SU-DHL-6 (cell line): ENCODE measurements around the gene ATF7IP.
A peak's percentile ranks its signal among the peaks of the same experiment; 100 is the strongest.
"Not testable (repeated sequence)": the region's sequence is repeated elsewhere in the genome, so short reads cannot be mapped to it uniquely, and the experiment has no call there.

Source experiments
- H2AFZ ChIP-seq: fragments of 200-600 bp; sonication (generic); 2 replicates; pipeline ENCODE4 v1.6.1; 2014; ENCODE audit warnings: low read depth, mild to moderate bottlenecking, moderate library complexity, mixed read lengths, antibody characterized with exemption, low read length; ENCODE audit not compliant: severe bottlenecking
- H3F3A ChIP-seq: fragments of 200-600 bp; shearing (Covaris generic); 2 replicates; pipeline ENCODE4 v1.6.0; 2016; ENCODE audit warnings: antibody characterized with exemption, mild to moderate bottlenecking; ENCODE audit not compliant: insufficient read depth
- H3K27ac ChIP-seq: fragments of 200-600 bp; sonication (generic); 2 replicates; pipeline ENCODE4 v1.5.1; 2016; ENCODE audit warnings: low read depth, mild to moderate bottlenecking, low read length, moderate library complexity, mixed read lengths
- H3K27me3 ChIP-seq: fragments of 200-600 bp; sonication (generic), shearing (Covaris generic); 2 replicates; pipeline ENCODE4 v1.6.0; 2014; ENCODE audit warnings: mild to moderate bottlenecking, low read length
- H3K36me3 ChIP-seq: fragments of 200-600 bp; sonication (generic); 2 replicates; pipeline ENCODE4 v1.6.1; 2014; ENCODE audit warnings: mild to moderate bottlenecking, low read length, mixed read lengths
- H3K4me2 ChIP-seq: fragments of 300-600, 200-600 bp; shearing (Covaris generic), sonication (generic); 2 replicates; pipeline ENCODE4 v1.6.0; 2014; ENCODE audit warnings: low read length, low read depth, mild to moderate bottlenecking; ENCODE audit not compliant: poor library complexity, severe bottlenecking
- H3K4me3 ChIP-seq: fragments of 200-600 bp; sonication (generic); 2 replicates; pipeline ENCODE4 v1.5.1; 2014; ENCODE audit warnings: antibody characterized with exemption, low read length, mild to moderate bottlenecking, mixed read lengths; ENCODE audit not compliant: insufficient read depth, poor library complexity, severe bottlenecking
- H3K79me2 ChIP-seq: fragments of 200-600 bp; sonication (generic); 2 replicates; pipeline ENCODE4 v1.6.1; 2014; ENCODE audit warnings: mild to moderate bottlenecking, low read length, moderate library complexity; ENCODE audit not compliant: insufficient read depth
- H3K9ac ChIP-seq: fragments of 200-600 bp; sonication (generic); 2 replicates; pipeline ENCODE4 v1.7.0; 2014; ENCODE audit warnings: mild to moderate bottlenecking, low read length
- H3K9me2 ChIP-seq: fragments of 200-600 bp; sonication (generic); replicated peaks from 2 replicates; pipeline ENCODE4 v1.6.1; 2014; ENCODE audit warnings: low read length; ENCODE audit not compliant: insufficient read depth
- H3K9me3 ChIP-seq: fragments of 200-600 bp; sonication (generic); 2 replicates; pipeline ENCODE4 v1.6.1; 2014; ENCODE audit warnings: low read length, mixed read lengths; ENCODE audit not compliant: insufficient read depth
- H4K20me1 ChIP-seq: fragments of 200-600 bp; sonication (generic); 2 replicates; pipeline ENCODE4 v1.6.1; 2014; ENCODE audit warnings: low read depth, mild to moderate bottlenecking, antibody characterized with exemption, low read length, moderate library complexity, mixed read lengths
- CTCF ChIP-seq: fragments of 200-600 bp; sonication (generic); IDR thresholded peaks from one replicate; pipeline ENCODE4 v1.5.1; 2017; ENCODE audit warnings: antibody characterized with exemption, mild to moderate bottlenecking, low read length, moderate library complexity; ENCODE audit not compliant: insufficient read depth, poor library complexity, severe bottlenecking
- EZH2phosphoT487 ChIP-seq: fragments of 200-600 bp; sonication (generic), shearing (Covaris generic); conservative IDR thresholded peaks from 2 replicates; pipeline ENCODE4 v1.6.1; 2018; ENCODE audit warnings: mild to moderate bottlenecking, antibody characterized with exemption, low read length, moderate library complexity, mixed read lengths

Gene ATF7IP

GRCh38 chr12:14365294-14366208 is at the start of gene ATF7IP:
Gene ATF7IP, plus strand, starts transcription at chr12:14365682. Its CDS starts 58,234 bp downstream, at chr12:14423916.
- H3K9me3 ChIP-seq: no peaks in the 10 kb centered on the region
- H3F3A ChIP-seq: peaks cover 32% of the 10 kb centered on the region
- no peaks in the 10 kb centered on the region for H3K9me2 ChIP-seq
- H4K20me1 ChIP-seq: no peaks in the 10 kb centered on the region
- H3K9ac ChIP-seq: peak within 1 kb of the TSS; percentile 55
- peaks cover 3% of the 10 kb centered on the region; the same call in 1 of the 2 replicates for H3K36me3 ChIP-seq
- no peak for TF ChIP-seq CTCF
- no peak for TF ChIP-seq EZH2phosphoT487
- H2AFZ ChIP-seq: no peak within 1 kb of the TSS
- H3K4me3 ChIP-seq: peak within 1 kb of the TSS; percentile 54
- H3K79me2 ChIP-seq: peaks cover 44% of the 10 kb centered on the region
- H3K27ac ChIP-seq: peak within 1 kb of the TSS; percentile 95
- peak within 1 kb of the TSS; percentile 99 for H3K4me2 ChIP-seq
- no peaks in the 10 kb centered on the region for H3K27me3 ChIP-seq

DNA sequence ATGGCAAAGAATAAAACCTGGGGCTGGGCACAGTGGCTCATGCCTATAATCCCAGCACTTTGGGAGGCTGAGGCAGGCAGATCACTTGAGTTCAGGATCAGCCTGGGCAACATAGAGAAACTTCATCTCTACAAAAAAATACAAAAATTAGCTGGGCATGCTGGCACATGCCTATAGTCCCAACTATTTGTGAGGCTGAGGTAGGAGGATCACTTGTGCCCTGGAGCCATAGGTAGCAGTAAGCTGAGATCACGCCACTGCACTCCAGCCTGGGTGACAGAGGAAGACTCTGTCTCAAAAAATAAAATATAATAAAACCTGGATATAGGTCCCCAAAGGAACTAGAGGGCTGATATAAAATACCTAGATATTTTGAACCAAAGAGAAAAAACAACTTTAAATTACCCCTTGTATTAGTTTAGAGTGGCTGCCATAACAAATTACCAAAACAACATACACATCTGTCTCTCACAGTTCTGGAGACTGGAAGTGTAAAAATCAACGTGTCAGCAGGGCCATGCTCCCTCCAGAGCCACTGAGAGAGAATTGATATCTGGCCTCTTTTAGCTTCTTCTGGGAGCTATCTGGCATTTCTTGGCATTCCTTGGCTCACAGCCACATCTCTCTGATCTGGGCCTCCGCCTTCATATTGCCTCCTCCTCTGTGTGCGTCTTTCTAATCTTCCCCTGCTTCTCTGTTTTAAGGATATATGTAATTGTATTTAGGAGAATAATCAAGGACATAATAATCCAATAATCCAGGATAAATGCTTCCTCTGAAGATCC is 47.9 kb upstream of the ATF7IP start:
- Histone ChIP-seq H3K4me2 (no peak overlapping the region), H3K36me3 (no peaks in the 10 kb centered on the region), H3K27ac (no peak overlapping the region), H3K79me2 (no peaks in the 10 kb centered on the region), H3K9me2 (no peaks in the 10 kb centered on the region), H2AFZ (no peak overlapping the region), H3F3A (no peaks in the 10 kb centered on the region), H3K4me3 (no peak overlapping the region), H3K9me3 (no peaks in the 10 kb centered on the region), H3K9ac (no peak overlapping the region), H3K27me3 (no peaks in the 10 kb centered on the region), H4K20me1 (no peaks in the 10 kb centered on the region)
- no peak for TF ChIP-seq CTCF
- no peak for TF ChIP-seq EZH2phosphoT487

GRCh38 chr12:14319704-14320427 is 45.6 kb upstream of the ATF7IP start:
- not testable (repeated sequence) for H3K36me3 ChIP-seq, H3F3A ChIP-seq, H3K9ac ChIP-seq, H3K9me3 ChIP-seq, H3K27ac ChIP-seq, H4K20me1 ChIP-seq, H3K79me2 ChIP-seq, H3K27me3 ChIP-seq, H2AFZ ChIP-seq, H3K4me2 ChIP-seq, H3K4me3 ChIP-seq, H3K9me2 ChIP-seq
